8988T (cell line): Measurements from ENCODE around the gene SEC22A.

ENCODE experiments used
- DNase-seq: peaks from one replicate; pipeline ENCODE4 v3.0.0; 2011

The SEC22A gene

GRCh38 chr3:123267821-123268220, 66.1 kb downstream of the SEC22A start:
- DNase-seq: no peak

GRCh38 chr3:123270818-123271217, 69.1 kb downstream of the SEC22A start:
- DNase-seq: no peak

GRCh38 chr3:123271466-123272159, 69.9 kb downstream of the SEC22A start:
- DNase-seq: no peak

- DNase-seq: no peak
Observed at GRCh38 chr3:123272547-123272946, 70.8 kb downstream of the SEC22A start.

- DNase-seq: no peak
Observed at GRCh38 chr3:123275691-123276090, 73.9 kb downstream of the SEC22A start.

GRCh38 chr3:123276346-123277006, 74.7 kb downstream of the SEC22A start:
- DNase-seq: no peak

- DNase-seq: no peak
Observed at GRCh38 chr3:123277106-123277505, 75.4 kb downstream of the SEC22A start.

- DNase-seq: no peak
Observed at GRCh38 chr3:123278446-123278845, 76.7 kb downstream of the SEC22A start.

GRCh38 chr3:123279121-123279520, 77.4 kb downstream of the SEC22A start:
- no peak for DNase-seq

- DNase-seq: no peak
Observed at GRCh38 chr3:123281406-123281805, 79.7 kb downstream of the SEC22A start.

- no peak for DNase-seq
Observed at GRCh38 chr3:123281929-123282328, 80.2 kb downstream of the SEC22A start.

GRCh38 chr3:123282461-123282860, 80.7 kb downstream of the SEC22A start:
- DNase-seq: no peak

GRCh38 chr3:123283074-123283473, 81.3 kb downstream of the SEC22A start:
- DNase-seq: no peak

- no peak for DNase-seq
Observed at GRCh38 chr3:123283657-123284398, 82.1 kb downstream of the SEC22A start.

- no peak for DNase-seq
Observed at GRCh38 chr3:123284399-123285010, 82.8 kb downstream of the SEC22A start.

GRCh38 chr3:123285066-123285465, 83.3 kb downstream of the SEC22A start:
- DNase-seq: no peak

- no peak for DNase-seq
Observed at GRCh38 chr3:123285479-123285878, 83.7 kb downstream of the SEC22A start.

GRCh38 chr3:123285931-123286307, 84.2 kb downstream of the SEC22A start:
- DNase-seq: no peak

- peak; percentile 88 for DNase-seq
Observed at GRCh38 chr3:123286308-123287023, 84.7 kb downstream of the SEC22A start.

- no peak for DNase-seq
Observed at GRCh38 chr3:123287051-123287961, 85.6 kb downstream of the SEC22A start.

GRCh38 chr3:123287962-123288302, 86.2 kb downstream of the SEC22A start:
- no peak for DNase-seq
